ENCODE results near the gene MRPL54.

Gene MRPL54

DNA sequence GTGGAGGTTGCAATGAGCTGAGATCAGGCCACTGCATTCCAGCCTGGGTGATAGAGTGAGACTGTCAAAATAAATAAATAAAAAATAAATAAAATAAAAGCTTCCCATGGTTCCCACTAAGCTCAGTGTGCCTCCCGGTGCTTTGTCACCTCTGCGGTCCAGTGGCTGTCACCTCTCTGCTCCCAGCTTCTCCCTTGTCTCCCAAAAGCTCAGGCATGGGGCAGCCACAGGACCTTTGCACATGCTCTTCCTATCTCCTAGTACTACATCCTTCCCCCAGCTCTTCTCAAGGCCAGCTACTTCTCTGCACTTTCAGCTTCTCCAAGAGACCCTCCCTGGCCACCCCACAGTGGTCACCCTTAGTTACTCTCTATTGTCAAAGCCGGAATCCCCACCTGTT is 31.3 kb downstream of the MRPL54 start:
- TF ChIP-seq FOXA1 (IDR thresholded peaks at IDR 0.05) (no peak), ARNT (IDR thresholded peaks at IDR 0.05) (no peak)
- DNase-seq (ENCODE audit: extremely low spot score): no peak
- CTCF ChIA-PET: no interaction called here
- POLR2A ChIA-PET: interaction anchor here (0.7 kb wide), 1 partner anchor 31 kb away, joined by 3 read pairs; the partner anchor contains the start of gene MRPL54

DNA sequence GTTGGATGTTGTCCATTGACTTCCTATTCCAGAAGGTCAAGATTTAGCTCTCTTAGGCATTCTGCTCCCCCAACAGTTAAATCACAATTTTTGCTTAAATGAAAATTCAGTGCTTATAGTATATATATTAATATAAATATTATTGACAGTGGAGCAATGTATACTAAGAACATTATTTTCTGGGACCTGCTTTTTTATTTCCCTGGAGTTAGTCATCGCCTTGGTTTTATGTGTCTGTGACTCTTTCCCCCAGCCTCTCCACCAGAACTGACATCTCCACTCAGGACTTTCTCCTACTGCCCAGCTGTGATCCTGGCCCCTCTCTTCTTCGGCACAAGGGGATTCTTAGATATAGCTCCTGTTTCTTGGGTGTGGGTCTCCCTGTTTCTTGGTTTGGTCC is 33.9 kb downstream of the MRPL54 start:
- TF ChIP-seq ZNF384 (IDR thresholded peaks at IDR 0.05) (no peak), BHLHE40 (IDR thresholded peaks at IDR 0.05; ENCODE audit: borderline replicate concordance) (no peak)
- no peak for DNase-seq (ENCODE audit: extremely low spot score)
- CTCF ChIA-PET: no interaction called here
- POLR2A ChIA-PET: interaction anchor here (3.2 kb wide), 1 partner anchor 34 kb away, joined by 15 read pairs; the partner anchor contains the start of gene MRPL54

DNA sequence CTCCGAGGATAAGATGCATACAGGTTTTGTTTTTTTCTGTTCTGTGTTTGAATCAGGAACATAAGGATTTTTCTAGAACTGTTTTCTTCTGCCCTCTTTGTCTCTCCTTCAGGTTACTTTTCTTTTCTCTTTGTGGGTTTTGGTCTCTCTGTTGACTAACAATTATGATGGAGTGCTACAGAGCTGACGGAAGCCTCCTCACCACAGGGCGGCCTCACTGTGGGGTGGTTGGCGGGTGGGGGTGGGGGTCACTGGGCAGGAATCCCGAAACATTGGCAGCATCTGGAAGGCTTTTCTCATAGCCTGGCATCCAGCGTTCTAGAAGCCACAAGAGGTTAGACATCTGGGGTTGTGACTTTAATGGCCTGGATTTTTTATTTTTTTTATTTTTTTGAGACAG is 35.7 kb downstream of the MRPL54 start:
- TF ChIP-seq ELF4 (IDR thresholded peaks at IDR 0.05) (no peak), FOXK2 (IDR thresholded peaks at IDR 0.05) (no peak), FOXA1 (IDR thresholded peaks at IDR 0.05) (no peak), ARNT (IDR thresholded peaks at IDR 0.05) (no peak), BHLHE40 (IDR thresholded peaks at IDR 0.05; ENCODE audit: borderline replicate concordance) (no peak), SUZ12 (IDR thresholded peaks at IDR 0.05) (no peak), L3MBTL2 (conservative IDR thresholded peaks at IDR 0.05) (no peak), LEF1 (IDR thresholded peaks at IDR 0.05; ENCODE audit: borderline replicate concordance) (no peak), HDGF (IDR thresholded peaks at IDR 0.05; ENCODE audit: borderline replicate concordance) (no peak), NFRKB (IDR thresholded peaks at IDR 0.05) (no peak), ZNF384 (IDR thresholded peaks at IDR 0.05) (no peak), FOXM1 (IDR thresholded peaks at IDR 0.05; ENCODE audit: borderline replicate concordance) (no peak), TARDBP (IDR thresholded peaks at IDR 0.05) (no peak), SP1 (IDR thresholded peaks at IDR 0.05) (no peak), CTBP1 (IDR thresholded peaks at IDR 0.05; ENCODE audit: borderline replicate concordance) (no peak)
- TF ChIP-seq, protein P1, sequence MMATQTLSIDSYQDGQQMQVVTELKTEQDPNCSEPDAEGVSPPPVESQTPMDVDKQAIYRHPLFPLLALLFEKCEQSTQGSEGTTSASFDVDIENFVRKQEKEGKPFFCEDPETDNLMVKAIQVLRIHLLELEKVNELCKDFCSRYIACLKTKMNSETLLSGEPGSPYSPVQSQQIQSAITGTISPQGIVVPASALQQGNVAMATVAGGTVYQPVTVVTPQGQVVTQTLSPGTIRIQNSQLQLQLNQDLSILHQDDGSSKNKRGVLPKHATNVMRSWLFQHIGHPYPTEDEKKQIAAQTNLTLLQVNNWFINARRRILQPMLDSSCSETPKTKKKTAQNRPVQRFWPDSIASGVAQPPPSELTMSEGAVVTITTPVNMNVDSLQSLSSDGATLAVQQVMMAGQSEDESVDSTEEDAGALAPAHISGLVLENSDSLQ (IDR thresholded peaks at IDR 0.05): no peak
- ChIA-PET POLR2A (interaction anchor here (3.2 kb wide), 1 partner anchor 35 kb away, joined by 15 read pairs; the partner anchor contains the start of gene MRPL54), CTCF (no interaction called here)
- no peak for DNase-seq (ENCODE audit: extremely low spot score)

DNA sequence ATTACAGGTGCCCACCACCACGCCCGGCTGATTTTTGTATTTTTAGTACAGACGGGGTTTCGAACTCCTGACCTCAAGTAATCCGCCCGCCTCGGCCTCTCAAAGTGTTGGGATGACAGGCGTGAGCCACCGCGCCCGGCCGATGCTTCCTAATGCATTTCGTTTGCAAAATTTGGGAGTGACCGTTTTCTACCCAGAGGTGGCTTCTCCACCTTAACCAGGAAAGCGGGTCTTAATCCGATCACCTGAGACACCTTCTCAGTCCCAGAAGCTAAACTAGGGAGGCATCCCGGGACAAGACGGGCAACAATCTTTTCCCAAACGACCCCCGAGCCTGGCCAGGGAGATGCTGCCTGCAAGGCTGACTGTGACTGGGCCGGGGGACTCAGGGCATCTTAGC is 38.5 kb downstream of the MRPL54 start:
- POLR2A ChIA-PET: interaction anchor here (0.6 kb wide), 1 partner anchor 9 kb away, joined by 3 read pairs; no protein-coding TSS in a partner anchor
- no peak for DNase-seq (ENCODE audit: extremely low spot score)
- CTCF ChIA-PET: no interaction called here
- TF ChIP-seq ZNF384 (IDR thresholded peaks at IDR 0.05) (no peak), HDGF (IDR thresholded peaks at IDR 0.05; ENCODE audit: borderline replicate concordance) (no peak), TARDBP (IDR thresholded peaks at IDR 0.05) (no peak)

DNA sequence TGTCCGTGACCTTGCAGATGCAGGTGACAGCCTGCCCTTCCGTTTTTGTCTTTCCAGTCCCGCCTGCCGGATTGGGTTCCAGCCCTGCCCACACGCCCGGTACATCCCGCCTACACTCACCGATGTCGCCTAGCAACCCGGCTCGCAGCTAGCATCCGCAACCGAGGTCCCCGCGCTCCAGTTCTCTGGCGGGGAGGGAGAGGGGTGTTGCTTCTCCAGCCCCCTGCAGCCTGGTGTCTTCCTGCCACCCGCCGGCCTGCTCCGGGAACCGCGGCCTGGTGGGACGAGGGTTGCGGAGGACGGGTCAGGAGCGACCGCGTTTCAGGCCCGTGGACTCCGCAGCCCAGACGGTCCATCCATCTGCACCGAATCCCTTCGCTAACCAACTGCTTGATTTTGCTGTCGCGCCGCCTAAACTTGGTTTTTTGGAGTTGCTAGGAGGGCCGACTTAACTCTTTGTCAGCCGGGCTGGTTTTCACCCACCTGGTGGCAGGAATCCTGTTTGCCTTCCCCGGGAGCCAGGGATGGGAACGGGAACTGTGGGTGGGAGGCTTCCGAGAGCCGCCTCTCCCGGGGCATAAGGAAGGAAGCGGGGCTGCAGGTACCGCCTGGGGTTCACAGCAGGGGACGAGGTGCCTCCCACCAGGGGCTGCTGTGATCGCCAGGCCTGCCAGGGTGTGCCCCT is 39.1 kb downstream of the MRPL54 start:
- no peak for DNase-seq (ENCODE audit: extremely low spot score)
- POLR2A ChIA-PET: no interaction called here
- TF ChIP-seq BHLHE40 (IDR thresholded peaks at IDR 0.05; ENCODE audit: borderline replicate concordance) (no peak), ELF4 (IDR thresholded peaks at IDR 0.05) (no peak), LEF1 (IDR thresholded peaks at IDR 0.05; ENCODE audit: borderline replicate concordance) (no peak), NFRKB (IDR thresholded peaks at IDR 0.05) (no peak), HDGF (IDR thresholded peaks at IDR 0.05; ENCODE audit: borderline replicate concordance) (no peak), L3MBTL2 (conservative IDR thresholded peaks at IDR 0.05) (no peak), SUZ12 (IDR thresholded peaks at IDR 0.05) (no peak)
- TF ChIP-seq, protein P1 (IDR thresholded peaks at IDR 0.05): no peak
- CTCF ChIA-PET: no interaction called here

DNA sequence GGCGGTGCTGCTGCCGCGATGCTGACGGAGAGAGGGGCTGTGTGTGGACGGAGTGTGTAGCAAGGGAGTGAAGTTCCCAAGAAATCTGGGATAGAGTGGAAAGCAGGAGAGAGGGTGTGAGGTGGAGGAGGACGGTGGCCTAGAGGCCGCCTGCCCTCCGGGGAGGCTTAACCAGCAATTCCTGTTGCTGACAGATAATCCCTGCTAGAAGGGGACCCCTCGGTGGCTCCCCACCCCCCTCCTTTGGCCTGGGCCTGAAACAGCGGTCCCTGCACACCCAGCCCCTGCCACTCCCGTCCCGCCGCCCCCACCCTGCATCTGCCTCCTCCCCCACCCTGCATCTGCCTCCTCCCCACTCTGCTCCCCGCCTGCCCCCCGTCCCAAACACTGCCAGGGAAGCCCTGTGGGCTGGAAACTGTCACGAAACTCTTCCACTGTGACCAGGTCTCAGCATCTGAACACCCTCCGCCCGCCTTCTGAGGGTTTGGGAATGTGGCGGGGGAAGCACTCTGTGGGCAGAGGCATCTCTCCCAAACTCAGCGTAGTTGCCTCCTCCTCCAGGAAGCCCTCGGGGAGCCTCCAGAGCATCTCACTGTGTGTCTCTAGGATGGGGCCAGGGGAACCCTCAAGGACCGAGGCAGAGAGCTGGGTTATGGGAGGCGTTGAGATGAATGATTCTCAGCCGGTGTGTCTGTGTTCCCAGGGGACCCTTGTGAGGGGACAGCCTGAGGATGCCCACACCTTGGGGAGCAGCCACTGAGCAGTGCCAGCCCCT is 40.8 kb downstream of the MRPL54 start:
- TF ChIP-seq FOXK2 (IDR thresholded peaks at IDR 0.05) (no peak), SUZ12 (IDR thresholded peaks at IDR 0.05) (no peak)
- DNase-seq (ENCODE audit: extremely low spot score): no peak
- ChIA-PET POLR2A (no interaction called here), CTCF (no interaction called here)

DNA sequence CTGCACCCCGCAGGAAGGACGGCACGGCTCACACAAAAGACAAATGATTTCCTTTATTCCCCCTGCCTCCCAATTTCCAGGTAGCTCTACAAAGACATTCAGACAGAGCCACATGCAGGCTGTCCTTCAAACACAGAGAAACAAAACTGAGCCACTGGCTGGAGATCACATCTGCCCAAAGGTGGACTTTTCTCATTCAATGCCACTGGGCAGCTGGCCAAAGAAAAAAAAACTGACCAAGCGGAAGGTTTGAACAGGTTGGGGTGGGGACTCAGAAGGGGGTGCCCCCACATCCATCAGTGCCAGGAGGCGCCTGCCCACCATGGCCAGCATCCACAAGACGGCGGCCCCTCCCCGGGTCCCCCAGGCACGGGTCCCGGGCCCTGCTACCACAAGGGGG is 41.5 kb downstream of the MRPL54 start:
- TF ChIP-seq ZNF384 (IDR thresholded peaks at IDR 0.05): no peak
- TF ChIP-seq NFRKB (IDR thresholded peaks at IDR 0.05): no peak
- TF ChIP-seq SUZ12 (IDR thresholded peaks at IDR 0.05): no peak
- TF ChIP-seq CTBP1 (IDR thresholded peaks at IDR 0.05; ENCODE audit: borderline replicate concordance): no peak
- TF ChIP-seq FOXA1 (IDR thresholded peaks at IDR 0.05): no peak
- no peak for TF ChIP-seq L3MBTL2 (conservative IDR thresholded peaks at IDR 0.05)
- TF ChIP-seq ARNT (IDR thresholded peaks at IDR 0.05): no peak
- no peak for TF ChIP-seq TARDBP (IDR thresholded peaks at IDR 0.05)
- TF ChIP-seq HDGF (IDR thresholded peaks at IDR 0.05; ENCODE audit: borderline replicate concordance): no peak
- TF ChIP-seq BHLHE40 (IDR thresholded peaks at IDR 0.05; ENCODE audit: borderline replicate concordance): no peak
- TF ChIP-seq FOXM1 (IDR thresholded peaks at IDR 0.05; ENCODE audit: borderline replicate concordance): no peak
- TF ChIP-seq, protein P1 (IDR thresholded peaks at IDR 0.05): no peak
- no peak for TF ChIP-seq SP1 (IDR thresholded peaks at IDR 0.05)
- TF ChIP-seq FOXK2 (IDR thresholded peaks at IDR 0.05): no peak
- TF ChIP-seq ELF4 (IDR thresholded peaks at IDR 0.05): no peak
- no peak for DNase-seq (ENCODE audit: extremely low spot score)
- CTCF ChIA-PET: no interaction called here
- POLR2A ChIA-PET: no interaction called here
